Measurements from ENCODE around the gene FAM3C. TPM values are rescaled to one million over a fixed set of nuclear protein-coding genes. Genes with fewer than 3 reads are reported as not detected.

Gene FAM3C
- total and polyA plus RNA-seq, 2 of the 8 experiments (the other 6 are each of a cell fraction or from before 2014, with no cell fraction given) = 27.0 to 77.7 TPM

DNA sequence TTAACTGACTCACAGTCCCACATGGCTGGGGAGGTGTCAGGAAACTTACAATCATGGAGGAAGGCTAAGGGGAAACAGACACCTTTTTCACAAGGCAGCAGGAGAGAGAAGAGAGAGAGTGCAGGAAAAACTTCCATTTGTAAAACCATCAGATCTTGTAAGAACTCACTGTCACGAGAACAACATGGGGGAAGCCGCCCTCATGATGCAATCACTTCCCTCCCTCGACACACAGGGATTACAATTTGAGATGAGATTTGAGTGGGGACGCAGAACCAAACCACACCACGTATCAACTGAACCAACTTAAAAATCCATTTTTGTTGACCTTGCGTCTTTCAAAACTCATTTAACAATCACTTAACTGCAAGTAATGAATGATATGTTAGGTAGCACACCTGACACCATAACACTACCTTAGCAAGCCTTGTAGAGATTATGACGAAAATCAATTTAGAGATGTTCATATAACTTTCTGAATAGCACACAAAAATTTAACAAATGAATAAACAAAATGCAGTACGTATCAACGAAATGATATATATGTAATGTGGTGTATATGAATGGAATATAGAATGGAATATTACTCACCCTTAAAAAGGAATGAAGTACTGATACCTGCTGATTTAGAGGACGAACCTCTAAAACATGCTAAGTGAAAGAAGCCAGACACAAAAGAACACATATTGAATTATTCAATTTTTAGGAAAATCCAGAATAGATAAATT, 3.7 kb downstream of the FAM3C start:
- Histone ChIP-seq H3K56ac (replicated peaks; ENCODE audit: insufficient read length, low read depth, low read length) (no peak overlapping the region), H3K18ac (ENCODE audit: extremely low read depth, low read length) (no peak overlapping the region), H4K8ac (ENCODE audit: extremely low read depth, insufficient read depth, low read length) (no peak overlapping the region), H2AK5ac (ENCODE audit: low read depth, low read length) (no peak overlapping the region), H3K79me2 (ENCODE audit: control insufficient read depth in 1 of 2, insufficient read depth in 2 of 2, low read length in 2 of 2) (peaks cover 13 to 82% of the 10 kb centered on the region in 2 experiments), H2BK120ac (replicated peaks; ENCODE audit: low read depth, low read length) (no peak overlapping the region), H4K5ac (ENCODE audit: insufficient read length, low read depth, low read length) (no peak overlapping the region), H3K9me3 (ENCODE audit: insufficient read depth in 2 of 2, low read depth in 1 of 2, low read length in 1 of 2) (no peaks in the 10 kb centered on the region), H4K20me1 (replicated peaks in 1 of 2; ENCODE audit: control insufficient read depth in 1 of 2, insufficient read depth in 2 of 2, low read length in 2 of 2) (peaks cover 0 to 5% of the 10 kb centered on the region in 2 experiments), H3K14ac (ENCODE audit: insufficient read length) (no peak overlapping the region), H3K23me2 (ENCODE audit: low read depth, low read length) (no peaks in the 10 kb centered on the region), H3K27ac (ENCODE audit: low read depth, low read length) (no peak overlapping the region), H3K4ac (replicated peaks; ENCODE audit: insufficient read length, low read depth, low read length) (no peak overlapping the region), H3K79me1 (ENCODE audit: low read depth, low read length) (0 out of 2 replicates have a peak, but pooled peaks cover 2% of the 10 kb centered on the region), H2BK12ac (ENCODE audit: low read depth, low read length) (no peak overlapping the region), H3K9ac (replicated peaks in 1 of 4; ENCODE audit: extremely low read depth in 1 of 4, low read depth in 3 of 4, low read length in 3 of 4) (no peak overlapping the region), H3K4me2 (ENCODE audit: insufficient read depth in 1 of 2, low read depth in 2 of 2, low read length in 2 of 2) (no peak overlapping the region), H3K4me3 (ENCODE audit: extremely low read depth in 1 of 4, insufficient read depth in 2 of 4, low read depth in 3 of 4, low read length in 4 of 4) (no peak overlapping the region), H4K91ac (replicated peaks; ENCODE audit: insufficient read length, low read length) (no peak overlapping the region), H3K27me3 (replicated peaks in 1 of 4; ENCODE audit: control insufficient read depth in 3 of 4, extremely low read depth in 1 of 4, insufficient read depth in 3 of 4, low read length in 3 of 4) (no peaks in the 10 kb centered on the region), H2BK15ac (ENCODE audit: low read length) (no peak overlapping the region), H2BK5ac (ENCODE audit: low read depth, low read length) (no peak overlapping the region), H2AFZ (ENCODE audit: low read length) (no peak overlapping the region), H3K4me1 (replicated peaks in 1 of 4; ENCODE audit: control insufficient read depth in 3 of 4, insufficient read depth in 4 of 4, low read length in 3 of 4) (no peaks in the 10 kb centered on the region; a peak in 1 of 7 replicates), H3K23ac (ENCODE audit: insufficient read length) (no peak overlapping the region), H2BK20ac (ENCODE audit: low read length) (no peak overlapping the region), H3K36me3 (ENCODE audit: control insufficient read depth in 2 of 4, insufficient read depth in 4 of 4, low read length in 3 of 4) (peaks cover 0 to 6% (median 1%) of the 10 kb centered on the region in 4 experiments; a peak in 3 of 8 replicates)
- no peak for FAIRE-seq
- CTCF ChIA-PET (ENCODE audit: partially characterized antibody) = interaction anchor here (0.5 to 1.0 kb wide), 2 partner anchors 25 to 620 kb away, joined by 3 read pairs; no protein-coding TSS in a partner anchor
- WGBS, 2 experiments (ENCODE audit: extremely low coverage in 1 of 2, insufficient coverage in 1 of 2, insufficient read length in 1 of 2, insufficient replicate concordance in 2 of 2, low coverage in 1 of 2, low lambda C conversion rate in 2 of 2, missing lambda C conversion rate in 1 of 2) = 92% methylated on average over 10 of the region's 10 CpGs; no CpG with 5 or more reads in 1 of the 2 experiments
- no peak for DNase-seq (ENCODE audit: low read depth in 1 of 2, low spot score in 2 of 2)
- POLR2A ChIA-PET (ENCODE audit: partially characterized antibody) = interaction anchor here (1.5 kb wide), 1 partner anchor 9 kb away, joined by 4 read pairs; no protein-coding TSS in a partner anchor
- TF ChIP-seq SIX5 (IDR thresholded peaks at IDR 0.05; ENCODE audit: low read depth, low read length) (no peak), CEBPB (IDR thresholded peaks at IDR 0.05; ENCODE audit: low read depth, low read length) (peak; percentile 46; the same call in 1 of the 2 replicates), POLR2A (IDR thresholded peaks at IDR 0.05; ENCODE audit: control extremely low read depth in 1 of 2, low read depth in 2 of 2, low read length in 2 of 2) (0 out of 3 replicates have a peak, but pooled peaks of 1 of the 2 experiments have one; percentile 9), YY1 (IDR thresholded peaks at IDR 0.05; ENCODE audit: low read depth, low read length) (no peak), BCL11A (IDR thresholded peaks at IDR 0.05; ENCODE audit: low read depth in 2 of 2, low read length in 2 of 2) (no peak)
